Measurements from ENCODE around the gene MYH11.

MYH11 gene

DNA sequence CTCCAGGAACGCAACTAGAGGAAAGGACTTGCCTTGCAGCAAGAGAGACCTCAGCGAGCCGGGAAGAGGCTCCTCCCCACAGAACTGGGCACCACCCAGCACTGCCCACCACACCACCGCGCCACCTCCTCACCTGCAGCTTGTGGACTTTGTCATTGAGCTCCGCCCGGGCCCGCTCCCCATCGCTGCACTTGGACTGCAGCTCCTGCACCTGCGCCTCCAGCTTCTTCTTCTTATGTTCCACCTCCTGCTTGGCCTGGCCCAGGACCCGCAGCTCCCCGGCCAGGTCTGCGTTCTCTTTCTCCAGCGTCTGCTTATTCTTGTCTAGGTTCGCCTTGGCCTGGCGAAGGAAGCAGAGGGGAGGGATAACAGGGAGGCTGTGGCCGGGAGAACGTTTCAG, 130.1 kb downstream of the MYH11 start:
- Histone ChIP-seq H3K9me3 (ENCODE audit: control insufficient read depth, low read length) (no peaks in the 10 kb centered on the region), H3K4me1 (ENCODE audit: control insufficient read depth, insufficient read depth, low read length) (no peaks in the 10 kb centered on the region), H3K4me3 (ENCODE audit: low read length) (no peak overlapping the region), H3K9ac (ENCODE audit: low read length) (no peak overlapping the region), H3K36me3 (ENCODE audit: control insufficient read depth, insufficient read depth, low read length, severe bottlenecking) (peaks cover 7% of the 10 kb centered on the region), H3K27me3 (replicated peaks; ENCODE audit: control insufficient read depth, insufficient read depth, low read length) (no peaks in the 10 kb centered on the region)
- no peak for DNase-seq (ENCODE audit: low read depth)

GRCh38 chr16:15725641-15726240, 131.1 kb downstream of the MYH11 start:
- no peaks in the 10 kb centered on the region for H3K27me3 ChIP-seq (replicated peaks; ENCODE audit: control insufficient read depth, insufficient read depth, low read length)
- DNase-seq (ENCODE audit: low read depth) = no peak
- no peaks in the 10 kb centered on the region for H3K4me1 ChIP-seq (ENCODE audit: control insufficient read depth, insufficient read depth, low read length)

GRCh38 chr16:15723808-15724207, 133.0 kb downstream of the MYH11 start:
- no peak overlapping the region for H3K9ac ChIP-seq (ENCODE audit: low read length)
- no peaks in the 10 kb centered on the region for H3K4me1 ChIP-seq (ENCODE audit: control insufficient read depth, insufficient read depth, low read length)
- no peak overlapping the region for H3K4me3 ChIP-seq (ENCODE audit: low read length)
- no peaks in the 10 kb centered on the region for H3K9me3 ChIP-seq (ENCODE audit: control insufficient read depth, low read length)
- no peak for DNase-seq (ENCODE audit: low read depth)
- peaks cover 7% of the 10 kb centered on the region for H3K36me3 ChIP-seq (ENCODE audit: control insufficient read depth, insufficient read depth, low read length, severe bottlenecking)
- no peaks in the 10 kb centered on the region for H3K27me3 ChIP-seq (replicated peaks; ENCODE audit: control insufficient read depth, insufficient read depth, low read length)

More at GRCh38 chr16:15725641-15726240, 131.1 kb downstream of the MYH11 start:
- Histone ChIP-seq H3K9ac (ENCODE audit: low read length) (no peak overlapping the region), H3K9me3 (ENCODE audit: control insufficient read depth, low read length) (no peaks in the 10 kb centered on the region), H3K4me3 (ENCODE audit: low read length) (no peak overlapping the region), H3K36me3 (ENCODE audit: control insufficient read depth, insufficient read depth, low read length, severe bottlenecking) (peaks cover 7% of the 10 kb centered on the region)

DNA sequence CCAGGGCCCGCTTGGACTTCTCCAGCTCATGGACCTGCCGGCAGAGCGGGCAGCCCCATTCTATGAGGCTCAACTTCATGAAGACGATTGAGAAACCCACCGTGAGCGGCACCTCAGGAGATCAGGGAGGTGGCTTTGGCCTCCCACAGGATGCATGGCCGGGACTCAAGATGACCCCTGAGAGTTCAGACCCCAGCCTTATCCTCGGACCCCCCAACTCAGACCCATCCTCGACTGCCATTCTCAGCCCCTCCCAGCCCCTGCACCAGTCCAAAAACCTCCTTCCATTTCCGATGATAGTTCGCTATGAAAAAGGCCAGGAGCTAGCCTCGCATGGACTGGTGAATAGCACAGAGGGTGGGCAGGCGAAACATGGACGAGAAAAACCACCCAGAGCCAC, 135.8 kb downstream of the MYH11 start:
- H3K4me1 ChIP-seq (ENCODE audit: control insufficient read depth, insufficient read depth, low read length) = no peaks in the 10 kb centered on the region
- no peaks in the 10 kb centered on the region for H3K27me3 ChIP-seq (replicated peaks; ENCODE audit: control insufficient read depth, insufficient read depth, low read length)
- DNase-seq (ENCODE audit: low read depth) = no peak
- H3K9me3 ChIP-seq (ENCODE audit: control insufficient read depth, low read length) = no peaks in the 10 kb centered on the region
- no peak overlapping the region for H3K4me3 ChIP-seq (ENCODE audit: low read length)
- peaks cover 7% of the 10 kb centered on the region for H3K36me3 ChIP-seq (ENCODE audit: control insufficient read depth, insufficient read depth, low read length, severe bottlenecking)
- no peak overlapping the region for H3K9ac ChIP-seq (ENCODE audit: low read length)

DNA sequence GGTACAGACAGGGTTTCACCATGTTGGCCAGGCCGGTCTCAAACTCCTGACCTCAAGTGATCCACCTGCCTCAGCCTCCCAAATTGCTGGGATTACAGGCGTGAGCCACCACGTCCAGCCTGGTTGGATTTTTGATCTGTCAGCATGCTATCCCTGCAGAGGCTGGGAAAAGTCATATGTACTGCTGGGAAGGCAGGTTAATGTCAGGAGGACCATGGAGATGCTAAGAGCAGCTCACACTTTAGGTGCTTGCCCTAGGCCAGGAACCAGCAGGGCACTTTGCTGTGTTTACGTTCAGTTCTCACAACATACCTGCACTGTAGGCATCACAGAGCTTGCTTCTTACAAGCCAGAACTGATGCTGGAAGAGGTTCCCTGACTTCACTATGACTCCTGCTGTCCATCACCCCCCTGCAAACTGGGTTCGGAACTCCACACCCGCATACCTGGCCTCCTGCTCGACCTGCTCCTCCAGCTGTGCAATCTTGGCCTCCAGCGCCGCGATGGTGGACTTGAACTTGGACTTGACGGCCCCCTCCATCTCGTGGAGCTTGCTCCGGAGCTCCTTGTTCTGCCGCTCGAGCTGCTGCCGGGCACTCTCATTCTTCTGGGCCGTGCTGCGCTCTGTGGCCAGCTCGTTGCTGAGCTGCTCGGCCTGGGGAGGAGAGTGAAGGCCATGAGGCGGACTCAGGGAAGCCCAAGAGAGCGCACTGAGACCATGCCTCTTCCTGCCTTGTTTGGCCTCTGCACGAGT, 140.0 kb downstream of the MYH11 start:
- Histone ChIP-seq H3K9ac (ENCODE audit: low read length) (no peak overlapping the region), H3K4me1 (ENCODE audit: control insufficient read depth, insufficient read depth, low read length) (no peaks in the 10 kb centered on the region), H3K27me3 (replicated peaks; ENCODE audit: control insufficient read depth, insufficient read depth, low read length) (no peaks in the 10 kb centered on the region), H3K9me3 (ENCODE audit: control insufficient read depth, low read length) (no peaks in the 10 kb centered on the region), H3K4me3 (ENCODE audit: low read length) (no peak overlapping the region), H3K36me3 (ENCODE audit: control insufficient read depth, insufficient read depth, low read length, severe bottlenecking) (no peaks in the 10 kb centered on the region)
- DNase-seq (ENCODE audit: low read depth) = no peak

DNA sequence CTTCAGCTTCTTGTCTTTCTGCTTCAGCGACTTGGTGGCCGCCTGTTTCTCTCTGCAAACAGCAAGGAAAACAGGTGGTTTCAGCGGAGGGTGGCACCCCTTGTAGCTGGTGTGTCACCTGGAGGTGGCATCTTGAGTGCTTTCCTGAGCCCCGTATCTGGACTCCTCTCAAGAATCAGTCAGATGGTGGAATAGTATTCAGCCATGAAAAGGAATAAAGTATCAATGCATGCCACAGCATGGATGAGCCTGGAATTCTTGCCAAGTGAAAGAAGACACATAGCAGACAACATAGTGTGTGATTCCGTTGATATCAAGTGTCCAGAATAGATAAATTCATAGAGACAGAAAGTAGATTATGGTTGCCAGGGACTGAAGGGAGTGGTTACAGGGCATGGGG, 141.6 kb downstream of the MYH11 start:
- DNase-seq (ENCODE audit: low read depth) = no peak
- no peaks in the 10 kb centered on the region for H3K9me3 ChIP-seq (ENCODE audit: control insufficient read depth, low read length)
- H3K4me3 ChIP-seq (ENCODE audit: low read length) = no peak overlapping the region
- no peaks in the 10 kb centered on the region for H3K27me3 ChIP-seq (replicated peaks; ENCODE audit: control insufficient read depth, insufficient read depth, low read length)
- H3K9ac ChIP-seq (ENCODE audit: low read length) = no peak overlapping the region
- no peaks in the 10 kb centered on the region for H3K4me1 ChIP-seq (ENCODE audit: control insufficient read depth, insufficient read depth, low read length)
- no peaks in the 10 kb centered on the region for H3K36me3 ChIP-seq (ENCODE audit: control insufficient read depth, insufficient read depth, low read length, severe bottlenecking)

- no peaks in the 10 kb centered on the region for H3K4me1 ChIP-seq (ENCODE audit: control insufficient read depth, insufficient read depth, low read length)
- no peaks in the 10 kb centered on the region for H3K36me3 ChIP-seq (ENCODE audit: control insufficient read depth, insufficient read depth, low read length, severe bottlenecking)
- no peaks in the 10 kb centered on the region for H3K9me3 ChIP-seq (ENCODE audit: control insufficient read depth, low read length)
- no peak overlapping the region for H3K4me3 ChIP-seq (ENCODE audit: low read length)
- no peak overlapping the region for H3K9ac ChIP-seq (ENCODE audit: low read length)
- H3K27me3 ChIP-seq (replicated peaks; ENCODE audit: control insufficient read depth, insufficient read depth, low read length) = no peaks in the 10 kb centered on the region
- DNase-seq (ENCODE audit: low read depth) = no peak
Measured at GRCh38 chr16:15714393-15715172, 142.2 kb downstream of the MYH11 start.

DNA sequence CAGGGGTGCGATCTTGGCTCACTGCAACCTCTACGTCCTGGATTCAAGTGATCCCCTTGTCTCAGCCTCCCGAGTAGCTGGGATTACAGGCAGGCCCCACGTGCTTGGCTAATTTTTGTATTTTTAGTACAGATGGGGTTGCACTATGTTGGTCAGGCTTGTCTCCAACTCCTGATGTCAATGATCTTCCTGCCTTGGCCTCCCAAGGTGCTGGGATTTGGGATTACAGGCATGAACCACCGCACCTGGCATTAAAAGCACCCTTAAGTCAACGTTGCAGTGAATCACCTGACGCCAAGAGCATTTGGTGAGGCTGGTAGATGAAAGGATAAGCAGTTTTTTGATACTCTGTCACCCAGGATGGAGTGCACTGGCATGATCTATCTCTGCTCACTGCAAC, 147.8 kb downstream of the MYH11 start:
- Histone ChIP-seq H3K9me3 (ENCODE audit: control insufficient read depth, low read length) (no peaks in the 10 kb centered on the region), H3K4me1 (ENCODE audit: control insufficient read depth, insufficient read depth, low read length) (no peaks in the 10 kb centered on the region), H3K36me3 (ENCODE audit: control insufficient read depth, insufficient read depth, low read length, severe bottlenecking) (no peaks in the 10 kb centered on the region), H3K9ac (ENCODE audit: low read length) (no peak overlapping the region), H3K27me3 (replicated peaks; ENCODE audit: control insufficient read depth, insufficient read depth, low read length) (no peaks in the 10 kb centered on the region), H3K4me3 (ENCODE audit: low read length) (no peak overlapping the region)
- no peak for DNase-seq (ENCODE audit: low read depth)

GRCh38 chr16:15708096-15708495, 148.7 kb downstream of the MYH11 start:
- H3K27me3 ChIP-seq (replicated peaks; ENCODE audit: control insufficient read depth, insufficient read depth, low read length) = no peaks in the 10 kb centered on the region
- no peak overlapping the region for H3K4me3 ChIP-seq (ENCODE audit: low read length)
- H3K4me1 ChIP-seq (ENCODE audit: control insufficient read depth, insufficient read depth, low read length) = no peaks in the 10 kb centered on the region
- no peak for DNase-seq (ENCODE audit: low read depth)
- no peaks in the 10 kb centered on the region for H3K9me3 ChIP-seq (ENCODE audit: control insufficient read depth, low read length)
- no peaks in the 10 kb centered on the region for H3K36me3 ChIP-seq (ENCODE audit: control insufficient read depth, insufficient read depth, low read length, severe bottlenecking)
- no peak overlapping the region for H3K9ac ChIP-seq (ENCODE audit: low read length)

DNA sequence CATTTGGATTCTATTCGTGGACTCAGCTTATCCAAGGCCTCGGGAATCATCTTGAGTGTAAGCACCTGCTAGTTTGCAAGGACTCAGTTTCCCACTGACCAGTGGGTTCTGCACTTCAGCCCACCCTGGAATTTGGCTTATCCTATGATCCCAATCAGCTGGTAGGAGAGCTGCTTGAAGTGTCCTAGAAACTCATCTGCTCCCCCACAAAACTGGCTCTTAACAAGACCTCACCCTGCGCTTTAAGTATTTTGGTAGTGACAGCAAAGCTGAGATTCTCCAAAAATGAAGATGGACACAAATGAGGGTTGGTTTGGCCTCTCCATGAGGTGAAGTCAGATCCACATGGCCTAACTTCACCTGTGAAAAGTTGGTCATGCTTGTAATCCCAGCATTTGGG, 149.5 kb downstream of the MYH11 start:
- Histone ChIP-seq H3K4me1 (ENCODE audit: control insufficient read depth, insufficient read depth, low read length) (no peaks in the 10 kb centered on the region), H3K9ac (ENCODE audit: low read length) (no peak overlapping the region), H3K4me3 (ENCODE audit: low read length) (no peak overlapping the region), H3K36me3 (ENCODE audit: control insufficient read depth, insufficient read depth, low read length, severe bottlenecking) (no peaks in the 10 kb centered on the region), H3K9me3 (ENCODE audit: control insufficient read depth, low read length) (no peaks in the 10 kb centered on the region), H3K27me3 (replicated peaks; ENCODE audit: control insufficient read depth, insufficient read depth, low read length) (no peaks in the 10 kb centered on the region)
- no peak for DNase-seq (ENCODE audit: low read depth)

- Histone ChIP-seq H3K4me1 (ENCODE audit: control insufficient read depth, insufficient read depth, low read length) (no peaks in the 10 kb centered on the region), H3K4me3 (ENCODE audit: low read length) (no peak overlapping the region), H3K36me3 (ENCODE audit: control insufficient read depth, insufficient read depth, low read length, severe bottlenecking) (peaks cover 9% of the 10 kb centered on the region), H3K27me3 (replicated peaks; ENCODE audit: control insufficient read depth, insufficient read depth, low read length) (no peaks in the 10 kb centered on the region), H3K9me3 (ENCODE audit: control insufficient read depth, low read length) (no peaks in the 10 kb centered on the region), H3K9ac (ENCODE audit: low read length) (no peak overlapping the region)
- no peak for DNase-seq (ENCODE audit: low read depth)
Measured at GRCh38 chr16:15705064-15705565, 151.7 kb downstream of the MYH11 start.

Data from adipocyte (in vitro differentiated cells).